HEK293 (cell line): ENCODE data around the gene GCSH.

Source experiments
- CTCF ChIA-PET: fragments of 350-600 bp; formaldehyde crosslinking; extraction: SDS; loops from one replicate; lab custom pipeline; 2021; ENCODE audit warnings: antibody characterized with exemption; lab: Yijun Ruan, JAX
- POLR2A ChIA-PET: fragments of 300-600 bp; formaldehyde crosslinking; extraction: SDS; loops from one replicate; lab custom pipeline; 2020; ENCODE audit warnings: antibody characterized with exemption, inconsistent platforms; lab: Yijun Ruan, JAX
- H3K27ac ChIP-seq: fragments of 200-500 bp; sonication (Bioruptor generic); 2 replicates; pipeline ENCODE4 v1.5.1; 2014; ENCODE audit warnings: low read depth, low read length, control low read depth, inconsistent platforms; ENCODE audit errors: extremely low read depth
- H3K36me3 ChIP-seq, 2 experiments: fragments of 200-500 bp in 1 of 2; sonication (Bioruptor generic) in 1 of 2; 1 replicate in 1 of 2; 2 replicates in 1 of 2; pipeline ENCODE4 v1.5.1; 2014 to 2017; ENCODE audit warnings: inconsistent platforms in 2 of 2, low read length in 2 of 2; ENCODE audit not compliant: control insufficient read depth in 2 of 2, insufficient read depth in 1 of 2
- H3K4me1 ChIP-seq: fragments of 200-500 bp; sonication (Bioruptor generic); 2 replicates; pipeline ENCODE4 v1.5.1; 2014; ENCODE audit warnings: mild to moderate bottlenecking, low read length, inconsistent platforms; ENCODE audit not compliant: control insufficient read depth, insufficient read depth
- H3K4me3 ChIP-seq: 2 replicates; pipeline ENCODE4 v1.5.1; 2011; ENCODE audit warnings: low read depth, mild to moderate bottlenecking, control low read depth, low read length, moderate library complexity
- H3K9me3 ChIP-seq: fragments of 200-500 bp; sonication (Bioruptor generic); 2 replicates; pipeline ENCODE4 v1.5.1; 2014; ENCODE audit warnings: low read depth, low read length, inconsistent platforms; ENCODE audit not compliant: control insufficient read depth, insufficient read depth
- PRDM1 ChIP-seq: fragments of 450-650 bp; formaldehyde crosslinking; IDR thresholded peaks from 2 replicates; pipeline ENCODE4; 2016; ENCODE audit warnings: missing biosample characterization, missing genetic modification characterization
- PRDM10 ChIP-seq: fragments of 450-650 bp; formaldehyde crosslinking; IDR thresholded peaks from 2 replicates; pipeline ENCODE4 v1.5.1; 2016; ENCODE audit warnings: missing biosample characterization, missing genetic modification characterization
- PRDM2 ChIP-seq: fragments of 450-650 bp; formaldehyde crosslinking; IDR thresholded peaks from 2 replicates; pipeline ENCODE4 v1.5.1; 2016; ENCODE audit warnings: missing biosample characterization, missing genetic modification characterization, borderline replicate concordance
- SALL2 ChIP-seq: fragments of 450-650 bp; formaldehyde crosslinking; IDR thresholded peaks from 2 replicates; pipeline ENCODE4 v1.5.0; 2017; ENCODE audit warnings: missing biosample characterization, mild to moderate bottlenecking, missing genetic modification characterization, borderline replicate concordance
- ZBTB17 ChIP-seq: fragments of 450-650 bp; formaldehyde crosslinking; IDR thresholded peaks from 2 replicates; pipeline ENCODE4 v1.5.1; 2016; ENCODE audit warnings: missing biosample characterization, missing genetic modification characterization
- ZEB2 ChIP-seq: fragments of 450-650 bp; formaldehyde crosslinking; IDR thresholded peaks from 2 replicates; pipeline ENCODE4 v1.5.1; 2016; ENCODE audit warnings: missing biosample characterization, missing genetic modification characterization
- ZNF223 ChIP-seq: fragments of 450-650 bp; formaldehyde crosslinking; IDR thresholded peaks from 2 replicates; pipeline ENCODE4 v1.5.1; 2016; ENCODE audit warnings: missing biosample characterization, missing genetic modification characterization
- ZNF335 ChIP-seq: fragments of 450-650 bp; formaldehyde crosslinking; conservative IDR thresholded peaks from 2 replicates; pipeline ENCODE4 v1.5.1; 2016; ENCODE audit warnings: missing biosample characterization, missing genetic modification characterization
- ZNF366 ChIP-seq: fragments of 450-650 bp; formaldehyde crosslinking; conservative IDR thresholded peaks from 2 replicates; pipeline ENCODE4 v1.5.1; 2016; ENCODE audit warnings: missing biosample characterization, missing genetic modification characterization
- ZNF416 ChIP-seq: fragments of 450-650 bp; formaldehyde crosslinking; IDR thresholded peaks from 2 replicates; pipeline ENCODE4 v1.5.1; 2016; ENCODE audit warnings: missing biosample characterization, missing genetic modification characterization
- ZNF558 ChIP-seq: fragments of 450-650 bp; formaldehyde crosslinking; IDR thresholded peaks from 2 replicates; pipeline ENCODE4 v1.5.1; 2016; ENCODE audit warnings: missing biosample characterization, missing genetic modification characterization
- ZNF560 ChIP-seq: fragments of 450-650 bp; formaldehyde crosslinking; IDR thresholded peaks from 2 replicates; pipeline ENCODE4 v1.5.1; 2017; ENCODE audit warnings: missing biosample characterization, missing genetic modification characterization, borderline replicate concordance
- ZNF571 ChIP-seq: fragments of 450-650 bp; formaldehyde crosslinking; IDR thresholded peaks from 2 replicates; pipeline ENCODE4 v1.5.0; 2017; ENCODE audit warnings: missing biosample characterization, missing genetic modification characterization
- ZNF639 ChIP-seq: fragments of 450-650 bp; formaldehyde crosslinking; IDR thresholded peaks from 2 replicates; pipeline ENCODE4 v1.5.1; 2016; ENCODE audit warnings: missing biosample characterization, missing genetic modification characterization
- ZNF658 ChIP-seq: fragments of 450-650 bp; formaldehyde crosslinking; IDR thresholded peaks from 2 replicates; pipeline ENCODE4; 2016; ENCODE audit warnings: missing biosample characterization, missing genetic modification characterization
- ZNF76 ChIP-seq: fragments of 450-650 bp; formaldehyde crosslinking; IDR thresholded peaks from 2 replicates; pipeline ENCODE4; 2016; ENCODE audit warnings: low read depth, missing biosample characterization, missing genetic modification characterization, borderline replicate concordance
- ZNF785 ChIP-seq: fragments of 450-650 bp; formaldehyde crosslinking; IDR thresholded peaks from 2 replicates; pipeline ENCODE4 v1.5.1; 2016; ENCODE audit warnings: missing biosample characterization, missing genetic modification characterization
- ZNF830 ChIP-seq: fragments of 450-650 bp; IDR thresholded peaks from 2 replicates; pipeline ENCODE4 v1.5.0; 2018; ENCODE audit warnings: missing biosample characterization, missing genetic modification characterization, low read depth, mild to moderate bottlenecking, moderate library complexity
- TF ChIP-seq, protein P1 (sequence below): fragments of 450-650 bp; formaldehyde crosslinking; IDR thresholded peaks from 2 replicates; pipeline ENCODE4 v1.5.1; 2016; ENCODE audit warnings: missing biosample characterization, missing genetic modification characterization

GCSH gene

DNA sequence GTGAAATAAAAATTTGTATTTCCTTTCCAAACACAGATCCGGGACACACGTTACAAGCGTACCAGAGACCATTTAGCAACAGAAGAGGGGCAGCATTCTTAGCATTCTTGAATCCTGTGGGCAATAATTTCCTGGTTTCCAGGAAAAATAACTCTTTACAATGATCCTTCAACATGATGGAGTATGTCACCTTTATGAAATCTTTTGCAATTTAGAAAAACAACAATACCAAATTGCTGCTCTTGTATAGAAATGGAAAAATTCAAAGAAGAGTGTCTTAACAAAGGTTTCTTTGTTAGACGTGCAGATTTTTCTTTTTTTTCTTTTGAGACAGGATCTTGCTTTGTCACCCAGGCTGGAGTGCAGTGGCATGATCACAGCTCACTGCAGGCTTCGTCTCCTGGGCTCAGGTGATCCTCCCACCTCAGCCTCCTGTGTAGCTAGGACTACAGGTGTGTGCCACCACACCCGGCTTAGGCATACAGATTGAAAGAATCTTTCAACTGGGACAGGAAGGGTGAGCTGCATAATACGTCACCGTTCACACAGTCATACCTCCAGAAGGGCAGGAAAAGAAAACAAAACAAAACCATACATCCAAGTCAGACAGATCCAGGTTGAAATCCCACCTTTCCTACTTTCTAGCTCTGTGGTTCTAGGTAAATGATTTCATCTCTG is 10.8 kb upstream of the GCSH start:
- ChIA-PET POLR2A (no interaction called here), CTCF (interaction anchor here (1.0 kb wide), 1 partner anchor 8 kb away, joined by 3 read pairs; no protein-coding TSS in a partner anchor)
- Histone ChIP-seq H3K4me1 (no peaks in the 10 kb centered on the region), H3K4me3 (no peak overlapping the region), H3K9me3 (no peaks in the 10 kb centered on the region), H3K36me3 (no peaks in the 10 kb centered on the region), H3K27ac (no peak overlapping the region)
- TF ChIP-seq ZNF830, result no peak
- TF ChIP-seq ZEB2, result no peak
- no peak for TF ChIP-seq ZNF639
- TF ChIP-seq PRDM2 (tag by site-specific recombination), result no peak
- no peak for TF ChIP-seq ZNF558
- TF ChIP-seq ZNF335 (tag by site-specific recombination), result no peak

- Histone ChIP-seq H3K27ac (no peak overlapping the region), H3K9me3 (no peaks in the 10 kb centered on the region), H3K4me1 (no peaks in the 10 kb centered on the region), H3K4me3 (no peak overlapping the region), H3K36me3 (no peaks in the 10 kb centered on the region)
- CTCF ChIA-PET, result no interaction called here
- POLR2A ChIA-PET, result no interaction called here
- TF ChIP-seq ZNF658 (no peak), ZNF571 (tag by site-specific recombination) (no peak), ZNF785 (no peak), ZBTB17 (tag by site-specific recombination) (no peak), ZNF416 (no peak), ZNF76 (tag by site-specific recombination) (no peak), ZNF366 (tag by site-specific recombination) (no peak), SALL2 (no peak), PRDM10 (no peak), PRDM1 (tag by site-specific recombination) (no peak), ZNF560 (tag by site-specific recombination) (no peak), ZNF223 (tag by site-specific recombination) (no peak)
- TF ChIP-seq, protein P1, sequence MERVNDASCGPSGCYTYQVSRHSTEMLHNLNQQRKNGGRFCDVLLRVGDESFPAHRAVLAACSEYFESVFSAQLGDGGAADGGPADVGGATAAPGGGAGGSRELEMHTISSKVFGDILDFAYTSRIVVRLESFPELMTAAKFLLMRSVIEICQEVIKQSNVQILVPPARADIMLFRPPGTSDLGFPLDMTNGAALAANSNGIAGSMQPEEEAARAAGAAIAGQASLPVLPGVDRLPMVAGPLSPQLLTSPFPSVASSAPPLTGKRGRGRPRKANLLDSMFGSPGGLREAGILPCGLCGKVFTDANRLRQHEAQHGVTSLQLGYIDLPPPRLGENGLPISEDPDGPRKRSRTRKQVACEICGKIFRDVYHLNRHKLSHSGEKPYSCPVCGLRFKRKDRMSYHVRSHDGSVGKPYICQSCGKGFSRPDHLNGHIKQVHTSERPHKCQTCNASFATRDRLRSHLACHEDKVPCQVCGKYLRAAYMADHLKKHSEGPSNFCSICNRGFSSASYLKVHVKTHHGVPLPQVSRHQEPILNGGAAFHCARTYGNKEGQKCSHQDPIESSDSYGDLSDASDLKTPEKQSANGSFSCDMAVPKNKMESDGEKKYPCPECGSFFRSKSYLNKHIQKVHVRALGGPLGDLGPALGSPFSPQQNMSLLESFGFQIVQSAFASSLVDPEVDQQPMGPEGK (tag by site-specific recombination), result no peak
These were observed 9.8 kb upstream of the GCSH start for GRCh38 chr16:81105946-81106345.
